Lower lobe of right lung (tissue), 2 donors: ENCODE measurements around the gene CTNS. TPM values are rescaled to one million over a fixed set of nuclear protein-coding genes. Genes with fewer than 3 reads are reported as not detected.

ENCODE experiments used
- ATAC-seq, 2 donors: fragments of 200-7000 bp; cut with Tn5 transposase; one replicate each; pipeline ENCODE4 v1.9.1; 2020 to 2022; ENCODE audit warnings: mild to moderate bottlenecking in 2 of 2, moderate library complexity in 2 of 2
- DNase-seq: peaks from one replicate; pipeline ENCODE4 v3.0.0-alpha.2; 2020
- H3K27ac ChIP-seq: fragments of 200-600 bp; one replicate; pipeline ENCODE4 v1.8.0; 2022
- H3K27me3 ChIP-seq: fragments of 200-600 bp; one replicate; pipeline ENCODE4 v1.8.0; 2022; ENCODE audit warnings: low read depth
- H3K36me3 ChIP-seq: fragments of 200-600 bp; one replicate; pipeline ENCODE4 v1.8.0; 2022; ENCODE audit warnings: mild to moderate bottlenecking
- H3K4me1 ChIP-seq: fragments of 200-600 bp; one replicate; pipeline ENCODE4 v1.8.0; 2022
- H3K4me3 ChIP-seq: fragments of 200-600 bp; one replicate; pipeline ENCODE4 v1.8.0; 2022; ENCODE audit warnings: mild to moderate bottlenecking
- H3K9me3 ChIP-seq: fragments of 200-600 bp; one replicate; pipeline ENCODE4 v1.8.0; 2022
- CTCF ChIP-seq: fragments of 200-600 bp; IDR thresholded peaks from one replicate; pipeline ENCODE4 v1.8.0; 2022; ENCODE audit warnings: antibody characterized with exemption, mild to moderate bottlenecking
- intact Hi-C: fragments of 100-400 bp; cut with DNase I; formaldehyde crosslinking; loops from one replicate; pipeline ENCODE4 v1.11.0; 2022
- total RNA-seq: library from RNA; stranded (reverse); fragmentation: NEBNext Ultra II Directional; extraction: Animal tissue kit (Norgen Biotek cat#: 25700); gene quantifications from one replicate; pipeline ENCODE4 v1.2.1, GENCODE V29; 2021
- donor health status: DM: no; HTN: yes; CAD: no; lungs with severe emphysema.

CTNS gene
- total RNA-seq, 1 donor from 2014 or later, result 21.1 TPM

GRCh38 chr17:3678095-3678820 lies 41.7 kb downstream of the CTNS start:
- TF ChIP-seq CTCF, result no peak
- ATAC-seq, result peak in 1 of 2 donors; percentile 13
- H3K9me3 ChIP-seq, result no peaks in the 10 kb centered on the region
- no peak for DNase-seq
- no peak overlapping the region for H3K4me3 ChIP-seq
- H3K36me3 ChIP-seq, result no peaks in the 10 kb centered on the region
- intact Hi-C loops, result no loop called here
- peaks cover 23% of the 10 kb centered on the region for H3K27me3 ChIP-seq
- no peak overlapping the region for H3K27ac ChIP-seq
- no peaks in the 10 kb centered on the region for H3K4me1 ChIP-seq

GRCh38 chr17:3678821-3679530 lies 42.4 kb downstream of the CTNS start:
- no peak for ATAC-seq
- no peak overlapping the region for H3K27ac ChIP-seq
- no peaks in the 10 kb centered on the region for H3K9me3 ChIP-seq
- H3K36me3 ChIP-seq, result no peaks in the 10 kb centered on the region
- intact Hi-C loops, result no loop called here
- no peak for TF ChIP-seq CTCF
- H3K4me1 ChIP-seq, result no peaks in the 10 kb centered on the region
- H3K27me3 ChIP-seq, result peaks cover 28% of the 10 kb centered on the region
- no peak for DNase-seq
- no peak overlapping the region for H3K4me3 ChIP-seq

- TF ChIP-seq CTCF, result no peak
- Histone ChIP-seq H3K4me3 (no peak overlapping the region), H3K27ac (no peak overlapping the region), H3K36me3 (no peaks in the 10 kb centered on the region), H3K9me3 (no peaks in the 10 kb centered on the region), H3K27me3 (peaks cover 34% of the 10 kb centered on the region), H3K4me1 (no peaks in the 10 kb centered on the region)
- intact Hi-C loops, result no loop called here
- ATAC-seq (peak in 1 of 2 donors; percentile 4), DNase-seq (no peak)
These were observed 43.1 kb downstream of the CTNS start for GRCh38 chr17:3679531-3680126.

GRCh38 chr17:3681057-3681456 lies 44.5 kb downstream of the CTNS start:
- DNase-seq (no peak), ATAC-seq (no peak)
- intact Hi-C loops, result no loop called here
- H3K4me3 ChIP-seq, result no peak overlapping the region
- TF ChIP-seq CTCF, result no peak
- H3K27me3 ChIP-seq, result peaks cover 42% of the 10 kb centered on the region
- H3K36me3 ChIP-seq, result no peaks in the 10 kb centered on the region
- H3K27ac ChIP-seq, result no peak overlapping the region
- H3K4me1 ChIP-seq, result no peaks in the 10 kb centered on the region
- no peaks in the 10 kb centered on the region for H3K9me3 ChIP-seq

- intact Hi-C loops, result no loop called here
- Histone ChIP-seq H3K9me3 (no peaks in the 10 kb centered on the region), H3K27me3 (peaks cover 42% of the 10 kb centered on the region), H3K4me3 (no peak overlapping the region), H3K36me3 (no peaks in the 10 kb centered on the region), H3K27ac (no peak overlapping the region), H3K4me1 (no peaks in the 10 kb centered on the region)
- TF ChIP-seq CTCF, result no peak
- ATAC-seq (no peak), DNase-seq (no peak)
These were observed 45.0 kb downstream of the CTNS start for GRCh38 chr17:3681565-3681964.
